Tibial nerve (tissue), 4 donors: ENCODE measurements around the gene KCNQ1.

Experiments
- CTCF ChIP-seq, 5 experiments: fragments of 200-600 bp in 3 of 5; fragments of 450-650 bp in 2 of 5; sonication (generic) in 3 of 5; IDR thresholded peaks; one replicate each; pipeline ENCODE4 v1.5.1; 2016 to 2019; ENCODE audit warnings: antibody characterized with exemption in 5 of 5, mild to moderate bottlenecking in 3 of 5, moderate library complexity in 2 of 5
- EP300 ChIP-seq, 2 donors: sonication (generic); formaldehyde crosslinking; IDR thresholded peaks; one replicate each; pipeline ENCODE4 v1.6.1; 2017; ENCODE audit warnings: antibody characterized with exemption in 2 of 2, mild to moderate bottlenecking in 1 of 2
- POLR2A ChIP-seq, 2 donors: fragments of 450-650 bp; IDR thresholded peaks; one replicate each; pipeline ENCODE4 v1.6.1; 2017; ENCODE audit warnings: antibody characterized with exemption in 2 of 2, mild to moderate bottlenecking in 2 of 2, moderate library complexity in 2 of 2

- TF ChIP-seq POLR2A (IDR thresholded peaks at IDR 0.05) (no peak), CTCF (IDR thresholded peaks at IDR 0.05) (no peak), EP300 (IDR thresholded peaks at IDR 0.05) (no peak)
Measured at GRCh38 chr11:2649848-2650247, 205.0 kb downstream of the KCNQ1 start.
